Endothelial cell (in vitro differentiated cells): Measurements from ENCODE around the gene FGD6. TPM values are rescaled to one million over a fixed set of nuclear protein-coding genes. Genes with fewer than 3 reads are reported as not detected.
"Not testable (repeated sequence)": the region's sequence is repeated elsewhere in the genome, so short reads cannot be mapped to it uniquely, and the experiment has no call there.

Experiments used
- DNase-seq: peaks from one replicate; pipeline ENCODE4 v3.0.0; 2021; ENCODE audit warnings: low spot score
- H3K27ac Mint-ChIP-seq: one replicate; pipeline ENCODE4 v1.8.0; 2021; ENCODE audit warnings: mixed read lengths, inconsistent platforms; ENCODE audit not compliant: unreplicated experiment
- H3K27me3 Mint-ChIP-seq: one replicate; pipeline ENCODE4 v1.8.0; 2021; ENCODE audit warnings: mild to moderate bottlenecking, moderate library complexity, mixed read lengths, inconsistent platforms; ENCODE audit not compliant: unreplicated experiment
- H3K36me3 Mint-ChIP-seq: one replicate; pipeline ENCODE4 v1.8.0; 2021; ENCODE audit warnings: mild to moderate bottlenecking, low read depth, mixed read lengths, inconsistent platforms; ENCODE audit not compliant: unreplicated experiment
- H3K4me1 Mint-ChIP-seq: one replicate; pipeline ENCODE4 v1.8.0; 2021; ENCODE audit warnings: mild to moderate bottlenecking, mixed read lengths, inconsistent platforms; ENCODE audit not compliant: unreplicated experiment
- H3K4me3 Mint-ChIP-seq: one replicate; pipeline ENCODE4 v1.8.0; 2021; ENCODE audit warnings: mild to moderate bottlenecking, mixed read lengths, inconsistent platforms; ENCODE audit not compliant: unreplicated experiment
- H3K9me3 Mint-ChIP-seq: one replicate; pipeline ENCODE4 v1.8.0; 2021; ENCODE audit warnings: mixed read lengths, inconsistent platforms; ENCODE audit not compliant: unreplicated experiment
- CTCF ChIP-seq: fragments of 200-600 bp; sonication (generic); IDR thresholded peaks from one replicate; pipeline ENCODE4 v1.5.0; 2021; ENCODE audit warnings: antibody characterized with exemption; ENCODE audit not compliant: unreplicated experiment
- total RNA-seq: library from RNA; stranded (reverse); fragmentation: NEBNext Ultra II Directional; extraction: Animal tissue kit (Norgen Biotek cat#: 25700); gene quantifications from one replicate; pipeline ENCODE4 v1.2.1, GENCODE V29; 2021; ENCODE audit not compliant: unreplicated experiment

The FGD6 gene
- total RNA-seq, 1 donor from 2014 or later = 35.4 TPM

GRCh38 chr12:95096378-95096777 lies 120.9 kb downstream of the FGD6 start:
- Mint-ChIP-seq H3K36me3 (peaks cover 40% of the 10 kb centered on the region), H3K27ac (no peak overlapping the region), H3K4me1 (peaks cover 24% of the 10 kb centered on the region), H3K4me3 (no peak overlapping the region), H3K9me3 (no peaks in the 10 kb centered on the region), H3K27me3 (peaks cover 6% of the 10 kb centered on the region)
- no peak for DNase-seq
- no peak for TF ChIP-seq CTCF

GRCh38 chr12:95095866-95096265 lies 121.4 kb downstream of the FGD6 start:
- Mint-ChIP-seq H3K36me3 (peaks cover 40% of the 10 kb centered on the region), H3K4me1 (peaks cover 24% of the 10 kb centered on the region)
- H3K4me3 Mint-ChIP-seq, DNase-seq, H3K27ac Mint-ChIP-seq, H3K9me3 Mint-ChIP-seq, H3K27me3 Mint-ChIP-seq: not testable (repeated sequence)

- Mint-ChIP-seq H3K4me1 (peaks cover 11% of the 10 kb centered on the region), H3K9me3 (no peaks in the 10 kb centered on the region), H3K27ac (no peak overlapping the region), H3K4me3 (no peak overlapping the region), H3K36me3 (peaks cover 24% of the 10 kb centered on the region), H3K27me3 (no peaks in the 10 kb centered on the region)
- no peak for DNase-seq
- TF ChIP-seq CTCF = no peak
Measured at GRCh38 chr12:95089462-95089861, 127.8 kb downstream of the FGD6 start.

GRCh38 chr12:95088379-95088778 lies 128.9 kb downstream of the FGD6 start:
- TF ChIP-seq CTCF = no peak
- no peak overlapping the region for H3K27ac Mint-ChIP-seq
- H3K36me3 Mint-ChIP-seq = peaks cover 24% of the 10 kb centered on the region
- no peaks in the 10 kb centered on the region for H3K27me3 Mint-ChIP-seq
- H3K9me3 Mint-ChIP-seq = no peaks in the 10 kb centered on the region
- DNase-seq = no peak
- H3K4me1 Mint-ChIP-seq = peaks cover 22% of the 10 kb centered on the region
- H3K4me3 Mint-ChIP-seq = no peak overlapping the region

GRCh38 chr12:95085612-95086011 lies 131.7 kb downstream of the FGD6 start:
- no peaks in the 10 kb centered on the region for H3K27me3 Mint-ChIP-seq
- H3K27ac Mint-ChIP-seq = no peak overlapping the region
- peaks cover 12% of the 10 kb centered on the region for H3K36me3 Mint-ChIP-seq
- no peak for TF ChIP-seq CTCF
- H3K4me3 Mint-ChIP-seq = no peak overlapping the region
- H3K9me3 Mint-ChIP-seq = no peaks in the 10 kb centered on the region
- no peak for DNase-seq
- H3K4me1 Mint-ChIP-seq = peaks cover 25% of the 10 kb centered on the region

- Mint-ChIP-seq H3K27ac (peak overlapping the region; percentile 76), H3K4me1 (peaks cover 20% of the 10 kb centered on the region), H3K27me3 (no peaks in the 10 kb centered on the region), H3K36me3 (peaks cover 4% of the 10 kb centered on the region), H3K4me3 (peak overlapping the region; percentile 57), H3K9me3 (no peaks in the 10 kb centered on the region)
- no peak for TF ChIP-seq CTCF
- DNase-seq = peak; percentile 38
Measured at GRCh38 chr12:95083938-95084337, 133.3 kb downstream of the FGD6 start.
